OCI-LY3 (cell line): Measurements from ENCODE around the gene BMP8B.
"Not testable (repeated sequence)": the region's sequence is repeated elsewhere in the genome, so short reads cannot be mapped to it uniquely, and the experiment has no call there.

Source experiments
- H2AFZ ChIP-seq: fragments of 200-600, 300-600 bp; shearing (Covaris generic); 2 replicates; pipeline ENCODE4 v1.6.0; 2014; ENCODE audit warnings: antibody characterized with exemption, low read depth, low read length
- H3K27ac ChIP-seq: fragments of 200-600, 300-600 bp; sonication (generic); 2 replicates; pipeline ENCODE4 v1.5.1; 2014; ENCODE audit warnings: mild to moderate bottlenecking, low read length, moderate library complexity, mixed read lengths
- H3K27me3 ChIP-seq: fragments of 200-600, 300-600 bp; sonication (generic); 2 replicates; pipeline ENCODE4 v1.6.1; 2014; ENCODE audit warnings: low read depth, low read length, mixed read lengths
- H3K36me3 ChIP-seq: fragments of 200-600, 300-600 bp; sonication (generic); replicated peaks from 2 replicates; pipeline ENCODE3; 2014; ENCODE audit warnings: low read depth, low read length, mixed read lengths
- H3K4me1 ChIP-seq: fragments of 300-600, 200-600 bp; sonication (generic); 2 replicates; pipeline ENCODE4 v1.6.1; 2014; ENCODE audit warnings: low read length, mixed read lengths
- H3K4me2 ChIP-seq: fragments of 200-600, 300-600 bp; sonication (generic); 2 replicates; pipeline ENCODE4 v1.6.1; 2014; ENCODE audit warnings: low read length, mixed read lengths
- H3K4me3 ChIP-seq: fragments of 300-600, 200-600 bp; sonication (generic); 2 replicates; pipeline ENCODE4 v1.5.1; 2014; ENCODE audit warnings: antibody characterized with exemption, mild to moderate bottlenecking, low read length, moderate library complexity
- H3K79me2 ChIP-seq: fragments of 300-600, 200-600 bp; shearing (Covaris generic); 2 replicates; pipeline ENCODE4 v1.6.1; 2014; ENCODE audit warnings: mild to moderate bottlenecking, low read length, mixed read lengths
- H3K9ac ChIP-seq: fragments of 300-600, 200-600 bp; shearing (Covaris generic); 2 replicates; pipeline ENCODE4 v1.6.0; 2014; ENCODE audit warnings: mild to moderate bottlenecking, low read length, moderate library complexity
- H3K9me3 ChIP-seq: fragments of 200-600, 300-600 bp; shearing (Covaris generic); 2 replicates; pipeline ENCODE4 v1.6.1; 2014; ENCODE audit warnings: low read length, mixed read lengths; ENCODE audit not compliant: insufficient read depth
- H4K20me1 ChIP-seq: fragments of 200-600, 300-600 bp; sonication (generic); 2 replicates; pipeline ENCODE4 v1.6.1; 2016; ENCODE audit warnings: low read length, mixed read lengths; ENCODE audit not compliant: insufficient read depth
- EZH2phosphoT487 ChIP-seq: fragments of 200-600 bp; shearing (Covaris generic); IDR thresholded peaks from 2 replicates; pipeline ENCODE4 v1.6.1; 2018; ENCODE audit warnings: antibody characterized with exemption, mixed run types, low read depth
- TF ChIP-seq, protein P1 (sequence below): fragments of 200-600, 300-600 bp; sonication (generic); IDR thresholded peaks from 2 replicates; pipeline ENCODE4 v1.5.1; 2014; ENCODE audit warnings: antibody characterized with exemption, low read length, low read depth

Gene BMP8B

DNA sequence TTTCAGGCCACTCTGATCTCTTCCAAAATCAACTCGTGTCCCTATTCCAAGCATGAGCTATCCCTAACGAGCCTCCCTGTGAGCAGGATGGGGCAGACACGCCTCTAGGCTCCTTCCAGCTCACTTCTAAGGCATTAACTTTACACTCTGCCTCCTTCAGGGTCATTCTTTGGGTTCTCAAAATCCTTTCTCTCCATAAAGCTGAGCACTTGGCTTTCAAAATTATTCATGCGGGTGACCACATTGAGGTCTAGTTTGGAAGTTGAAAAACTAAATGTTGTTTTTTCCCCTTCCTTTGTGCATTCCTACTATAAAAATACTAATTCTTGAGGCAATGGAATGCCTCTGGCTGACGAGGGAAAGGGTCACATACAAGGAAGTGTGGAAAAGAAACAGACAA, 33.5 kb upstream of the BMP8B start:
- H3K9me3 ChIP-seq = no peaks in the 10 kb centered on the region
- H2AFZ ChIP-seq = no peak overlapping the region
- no peaks in the 10 kb centered on the region for H3K79me2 ChIP-seq
- no peak overlapping the region for H3K4me2 ChIP-seq
- H4K20me1 ChIP-seq = no peaks in the 10 kb centered on the region
- H3K4me3 ChIP-seq = no peak overlapping the region
- H3K36me3 ChIP-seq = no peaks in the 10 kb centered on the region
- no peak overlapping the region for H3K9ac ChIP-seq
- no peak overlapping the region for H3K27ac ChIP-seq
- no peak for TF ChIP-seq EZH2phosphoT487
- TF ChIP-seq, protein P1, sequence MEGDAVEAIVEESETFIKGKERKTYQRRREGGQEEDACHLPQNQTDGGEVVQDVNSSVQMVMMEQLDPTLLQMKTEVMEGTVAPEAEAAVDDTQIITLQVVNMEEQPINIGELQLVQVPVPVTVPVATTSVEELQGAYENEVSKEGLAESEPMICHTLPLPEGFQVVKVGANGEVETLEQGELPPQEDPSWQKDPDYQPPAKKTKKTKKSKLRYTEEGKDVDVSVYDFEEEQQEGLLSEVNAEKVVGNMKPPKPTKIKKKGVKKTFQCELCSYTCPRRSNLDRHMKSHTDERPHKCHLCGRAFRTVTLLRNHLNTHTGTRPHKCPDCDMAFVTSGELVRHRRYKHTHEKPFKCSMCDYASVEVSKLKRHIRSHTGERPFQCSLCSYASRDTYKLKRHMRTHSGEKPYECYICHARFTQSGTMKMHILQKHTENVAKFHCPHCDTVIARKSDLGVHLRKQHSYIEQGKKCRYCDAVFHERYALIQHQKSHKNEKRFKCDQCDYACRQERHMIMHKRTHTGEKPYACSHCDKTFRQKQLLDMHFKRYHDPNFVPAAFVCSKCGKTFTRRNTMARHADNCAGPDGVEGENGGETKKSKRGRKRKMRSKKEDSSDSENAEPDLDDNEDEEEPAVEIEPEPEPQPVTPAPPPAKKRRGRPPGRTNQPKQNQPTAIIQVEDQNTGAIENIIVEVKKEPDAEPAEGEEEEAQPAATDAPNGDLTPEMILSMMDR = no peak
- H3K4me1 ChIP-seq = peaks cover 25% of the 10 kb centered on the region
- H3K27me3 ChIP-seq = no peaks in the 10 kb centered on the region

DNA sequence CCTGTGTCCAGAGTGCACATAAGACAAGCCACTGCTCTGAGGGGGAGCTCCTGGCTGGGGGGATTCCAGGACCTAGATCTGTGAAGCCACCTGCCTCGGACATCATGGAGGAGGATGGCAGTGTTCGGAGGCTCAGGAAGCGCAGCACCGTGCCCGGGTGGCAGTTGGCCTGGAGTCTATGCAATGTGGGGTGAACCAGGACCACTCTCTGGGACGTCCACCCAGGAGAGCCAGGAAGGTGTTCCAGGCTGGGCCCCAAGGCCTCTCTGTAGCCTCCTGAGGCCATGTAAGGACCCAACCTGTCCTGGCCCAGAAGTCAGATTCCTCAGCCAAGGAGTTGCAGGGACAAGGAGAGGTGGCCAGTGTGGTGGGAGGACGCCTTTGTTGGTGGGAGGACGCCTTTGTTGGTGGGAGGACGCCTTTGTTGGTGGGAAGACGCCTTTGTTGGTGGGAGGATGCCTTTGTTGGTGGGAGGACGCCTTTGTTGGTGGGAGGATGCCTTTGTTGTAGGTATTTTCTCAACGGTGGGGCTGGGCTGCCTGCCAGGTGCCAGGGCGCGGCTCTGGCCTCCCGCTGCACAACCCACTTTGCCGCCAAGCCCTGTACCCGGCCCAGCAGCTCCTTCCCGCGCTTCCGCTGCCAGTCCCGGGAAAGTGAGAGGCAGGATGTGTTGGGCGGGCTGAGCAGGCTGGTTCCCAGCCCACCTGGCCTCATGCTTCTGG, 30.6 kb upstream of the BMP8B start:
- H3K9me3 ChIP-seq = no peaks in the 10 kb centered on the region
- H3K27me3 ChIP-seq = no peaks in the 10 kb centered on the region
- H3K79me2 ChIP-seq = no peaks in the 10 kb centered on the region
- no peak overlapping the region for H3K4me3 ChIP-seq
- no peak overlapping the region for H3K27ac ChIP-seq
- H2AFZ ChIP-seq = no peak overlapping the region
- peaks cover 15% of the 10 kb centered on the region for H3K4me1 ChIP-seq
- H4K20me1 ChIP-seq = no peaks in the 10 kb centered on the region
- H3K9ac ChIP-seq = no peak overlapping the region
- no peak overlapping the region for H3K4me2 ChIP-seq
- TF ChIP-seq, protein P1 = no peak
- no peak for TF ChIP-seq EZH2phosphoT487
- H3K36me3 ChIP-seq = no peaks in the 10 kb centered on the region

- H3K79me2 ChIP-seq = no peaks in the 10 kb centered on the region
- no peak overlapping the region for H3K4me2 ChIP-seq
- H2AFZ ChIP-seq = no peak overlapping the region
- H4K20me1 ChIP-seq = no peaks in the 10 kb centered on the region
- H3K27ac ChIP-seq = no peak overlapping the region
- no peaks in the 10 kb centered on the region for H3K27me3 ChIP-seq
- no peaks in the 10 kb centered on the region for H3K36me3 ChIP-seq
- peaks cover 15% of the 10 kb centered on the region for H3K4me1 ChIP-seq
- no peaks in the 10 kb centered on the region for H3K9me3 ChIP-seq
- H3K9ac ChIP-seq = no peak overlapping the region
- H3K4me3 ChIP-seq = no peak overlapping the region
- TF ChIP-seq, protein P1 = no peak
- TF ChIP-seq EZH2phosphoT487 = no peak
These were observed 29.8 kb upstream of the BMP8B start for GRCh38 chr1:39818482-39818881.

GRCh38 chr1:39817091-39817932, 28.6 kb upstream of the BMP8B start:
- H3K9ac ChIP-seq = peak overlapping the region; percentile 58; the same call in 1 of the 2 replicates
- peak overlapping the region; percentile 77; the same call in 1 of the 2 replicates for H2AFZ ChIP-seq
- H4K20me1 ChIP-seq, H3K79me2 ChIP-seq, H3K9me3 ChIP-seq, H3K27me3 ChIP-seq, H3K36me3 ChIP-seq: not testable (repeated sequence)
- peak overlapping the region; percentile 61 for H3K4me2 ChIP-seq
- peaks cover 15% of the 10 kb centered on the region for H3K4me1 ChIP-seq
- H3K27ac ChIP-seq = peak overlapping the region; percentile 69
- TF ChIP-seq, protein P1 = peak; percentile 36
- peak overlapping the region; percentile 65 for H3K4me3 ChIP-seq
